ENCODE measurements around the gene FAM193A.

- no peak for TF ChIP-seq EP300 (IDR thresholded peaks at IDR 0.05; ENCODE audit: low read depth)
- TF ChIP-seq CTCF (IDR thresholded peaks at IDR 0.05): no peak
- TF ChIP-seq POLR2AphosphoS5 (IDR thresholded peaks at IDR 0.05): no peak
Observed at GRCh38 chr4:2591189-2591588, 54.7 kb downstream of the FAM193A start.

All from transverse colon (tissue), 4 donors.